22Rv1 (cell line): ENCODE results near the gene DAZAP2.
"Not testable (repeated sequence)": the region's sequence is repeated elsewhere in the genome, so short reads cannot be mapped to it uniquely, and the experiment has no call there.

ENCODE experiments used
- H3K27ac ChIP-seq: fragments of 450-650 bp; 2 replicates; pipeline ENCODE4 v1.5.1; 2017
- CTCF ChIP-seq: fragments of 450-650 bp; IDR thresholded peaks from 2 replicates; pipeline ENCODE4 v1.5.1; 2017; ENCODE audit warnings: mild to moderate bottlenecking
- ZFX ChIP-seq: fragments of 450-650 bp; IDR thresholded peaks from 2 replicates; pipeline ENCODE4 v1.6.1; 2017; ENCODE audit warnings: antibody characterized with exemption, borderline replicate concordance

Gene DAZAP2

GRCh38 chr12:51269174-51270066, 30.8 kb downstream of the DAZAP2 start:
- TF ChIP-seq ZFX (no peak), CTCF (peak; percentile 50; the same call in 1 of the 2 replicates)
- peak overlapping the region; percentile 66 for H3K27ac ChIP-seq

GRCh38 chr12:51270067-51270950, 31.7 kb downstream of the DAZAP2 start, which contains the start of gene SMAGP:
Gene SMAGP (minus strand): TSS chr12:51270415. CDS start chr12:51269278, 1,137 bp downstream.
- TF ChIP-seq CTCF (no peak), ZFX (no peak)
- peak within 1 kb of the TSS; percentile 66 for H3K27ac ChIP-seq

GRCh38 chr12:51270951-51271518, 32.4 kb downstream of the DAZAP2 start:
- H3K27ac ChIP-seq, result peak overlapping the region; percentile 66
- TF ChIP-seq CTCF, result no peak
- no peak for TF ChIP-seq ZFX

- not testable (repeated sequence) for H3K27ac ChIP-seq
Observed at GRCh38 chr12:51272810-51273209, 34.2 kb downstream of the DAZAP2 start.

- H3K27ac ChIP-seq, result no peak overlapping the region
- no peak for TF ChIP-seq ZFX
- TF ChIP-seq CTCF, result no peak
Observed at GRCh38 chr12:51275088-51275487, 36.5 kb downstream of the DAZAP2 start.

GRCh38 chr12:51281202-51281924, 42.7 kb downstream of the DAZAP2 start:
- H3K27ac ChIP-seq, result no peak overlapping the region

More at GRCh38 chr12:51281202-51281924, 42.7 kb downstream of the DAZAP2 start:
- TF ChIP-seq ZFX (no peak), CTCF (no peak)
